ENCODE data around the gene CRAMP1.
A peak's percentile ranks its signal among the peaks of the same experiment; 100 is the strongest.

Gene CRAMP1

GRCh38 chr16:1676661-1677060 lies 64.5 kb downstream of the CRAMP1 start:
- TF ChIP-seq, protein P1, sequence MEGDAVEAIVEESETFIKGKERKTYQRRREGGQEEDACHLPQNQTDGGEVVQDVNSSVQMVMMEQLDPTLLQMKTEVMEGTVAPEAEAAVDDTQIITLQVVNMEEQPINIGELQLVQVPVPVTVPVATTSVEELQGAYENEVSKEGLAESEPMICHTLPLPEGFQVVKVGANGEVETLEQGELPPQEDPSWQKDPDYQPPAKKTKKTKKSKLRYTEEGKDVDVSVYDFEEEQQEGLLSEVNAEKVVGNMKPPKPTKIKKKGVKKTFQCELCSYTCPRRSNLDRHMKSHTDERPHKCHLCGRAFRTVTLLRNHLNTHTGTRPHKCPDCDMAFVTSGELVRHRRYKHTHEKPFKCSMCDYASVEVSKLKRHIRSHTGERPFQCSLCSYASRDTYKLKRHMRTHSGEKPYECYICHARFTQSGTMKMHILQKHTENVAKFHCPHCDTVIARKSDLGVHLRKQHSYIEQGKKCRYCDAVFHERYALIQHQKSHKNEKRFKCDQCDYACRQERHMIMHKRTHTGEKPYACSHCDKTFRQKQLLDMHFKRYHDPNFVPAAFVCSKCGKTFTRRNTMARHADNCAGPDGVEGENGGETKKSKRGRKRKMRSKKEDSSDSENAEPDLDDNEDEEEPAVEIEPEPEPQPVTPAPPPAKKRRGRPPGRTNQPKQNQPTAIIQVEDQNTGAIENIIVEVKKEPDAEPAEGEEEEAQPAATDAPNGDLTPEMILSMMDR (conservative IDR thresholded peaks at IDR 0.05) = no peak

DNA sequence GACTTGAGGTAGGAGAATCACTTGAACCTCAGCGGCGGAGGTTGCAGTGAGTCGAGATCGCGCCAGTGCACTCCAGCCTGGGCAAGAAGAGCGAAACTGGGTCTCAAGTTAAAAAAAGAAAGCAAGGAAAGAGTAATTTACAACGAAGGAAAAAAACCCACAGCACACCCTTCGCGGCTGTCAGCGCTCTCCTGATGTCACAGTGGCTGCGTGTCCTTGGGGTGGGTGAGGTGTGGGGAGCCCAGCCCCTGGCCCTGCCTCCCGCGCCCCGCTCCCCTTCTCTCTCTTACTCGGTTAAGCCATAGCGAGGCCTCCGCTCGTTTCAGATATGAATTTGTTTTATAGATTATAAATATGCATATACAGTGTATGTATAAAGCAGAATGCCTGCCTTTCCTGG lies 65.2 kb downstream of the CRAMP1 start:
- peak overlapping the region; percentile 87 for H3K27ac ChIP-seq
- TF ChIP-seq, protein P1 (conservative IDR thresholded peaks at IDR 0.05) = no peak

More at GRCh38 chr16:1676661-1677060, 64.5 kb downstream of the CRAMP1 start:
- H3K27ac ChIP-seq = peak overlapping the region; percentile 87

- TF ChIP-seq, protein P1 (conservative IDR thresholded peaks at IDR 0.05) = no peak
- peak within 1 kb of the TSS; percentile 87 for H3K27ac ChIP-seq
These were observed 65.9 kb downstream of the CRAMP1 start, which contains the start of gene JPT2 for GRCh38 chr16:1677942-1678499. Gene JPT2, plus strand, starts transcription at chr16:1678279. Its CDS starts 34 bp downstream, at chr16:1678313.

- peak overlapping the region; percentile 87 for H3K27ac ChIP-seq
- TF ChIP-seq, protein P1 (conservative IDR thresholded peaks at IDR 0.05) = no peak
These were observed 66.4 kb downstream of the CRAMP1 start for GRCh38 chr16:1678500-1679098.

DNA sequence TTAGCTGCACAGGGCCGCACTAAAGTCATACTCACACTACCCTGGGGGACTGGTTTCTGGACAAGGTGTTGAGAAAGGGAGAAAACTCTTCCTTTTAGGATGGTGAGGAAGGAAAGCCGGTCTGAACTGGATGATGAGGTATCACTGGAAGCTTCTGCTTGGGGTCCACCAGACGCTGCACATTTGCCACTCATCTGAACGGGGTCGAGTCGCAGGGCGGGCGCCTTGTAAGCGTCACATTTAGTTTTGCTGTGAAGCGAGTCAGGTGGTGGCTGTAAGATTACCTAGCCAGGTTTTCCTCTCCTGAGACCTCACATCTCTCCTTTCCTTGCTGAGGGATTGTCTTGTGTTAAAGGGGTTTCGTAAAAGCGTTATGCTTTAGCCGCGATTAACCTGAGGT lies 68.2 kb downstream of the CRAMP1 start:
- TF ChIP-seq, protein P1 (conservative IDR thresholded peaks at IDR 0.05) = no peak
- peak overlapping the region; percentile 87 for H3K27ac ChIP-seq

GRCh38 chr16:1681032-1681431 lies 68.9 kb downstream of the CRAMP1 start:
- TF ChIP-seq, protein P1 (conservative IDR thresholded peaks at IDR 0.05) = no peak
- H3K27ac ChIP-seq = peak overlapping the region; percentile 87

DNA sequence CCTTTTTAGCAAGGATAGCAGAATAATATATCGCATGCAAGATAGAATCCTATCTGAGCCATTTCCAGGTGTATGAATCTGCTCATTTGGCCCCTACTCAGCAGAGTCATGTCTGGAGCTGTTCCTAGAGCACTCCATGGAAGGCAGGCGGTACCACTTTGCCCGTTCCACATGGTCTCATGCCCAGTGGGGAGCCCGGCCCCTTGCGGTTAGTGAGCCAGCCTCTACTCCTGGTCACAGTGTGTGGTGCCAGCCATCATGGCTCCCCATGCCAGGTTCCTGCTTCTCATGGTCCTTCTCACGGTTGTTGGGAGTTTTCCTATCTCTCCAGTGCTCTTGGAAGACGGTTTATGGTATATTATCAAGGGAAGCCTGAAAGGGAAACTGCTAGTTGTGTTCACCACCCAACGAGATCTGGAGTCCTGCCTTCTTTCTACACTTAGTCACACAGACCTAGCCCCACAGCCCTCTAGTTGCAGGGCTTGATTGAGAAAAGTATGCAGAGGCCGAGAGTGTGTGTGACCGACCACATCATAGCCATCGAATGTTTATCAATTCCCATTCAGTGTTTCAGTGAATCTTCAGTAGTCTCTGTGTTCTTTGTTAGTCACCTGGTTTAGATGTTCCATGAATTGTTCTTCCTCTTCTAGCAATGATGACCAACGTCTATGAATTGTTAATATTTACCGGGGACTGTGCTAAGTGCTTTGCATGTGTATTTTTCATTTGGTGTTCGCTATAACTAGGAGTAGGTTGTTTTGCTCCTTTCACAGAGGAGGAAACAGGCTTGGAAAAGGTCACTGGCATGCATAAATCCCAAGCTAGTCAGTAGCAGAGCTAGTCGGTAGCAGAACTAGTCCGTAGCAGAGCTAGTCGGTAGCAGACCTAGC lies 75.5 kb downstream of the CRAMP1 start:
- TF ChIP-seq, protein P1 (conservative IDR thresholded peaks at IDR 0.05) = no peak

More for the DNA sequence above, 75.5 kb downstream of the CRAMP1 start:
- H3K27ac ChIP-seq = peak overlapping the region; percentile 64

All from VCaP (cell line).